MM.1S (cell line): ENCODE results near the gene ZNF726.
"Not testable (repeated sequence)": the region's sequence is repeated elsewhere in the genome, so short reads cannot be mapped to it uniquely, and the experiment has no call there.

Experiments used
- DNase-seq: peaks from one replicate; pipeline ENCODE4 v3.0.0-alpha.2; 2015
- H2AFZ ChIP-seq: fragments of 300-600 bp; sonication (generic); 2 replicates; pipeline ENCODE4 v1.6.0; 2016; ENCODE audit warnings: antibody characterized with exemption, low read length
- H3F3A ChIP-seq: fragments of 300-600 bp; sonication (generic); 2 replicates; pipeline ENCODE4 v1.6.1; 2016; ENCODE audit warnings: mild to moderate bottlenecking, antibody characterized with exemption, low read length, moderate library complexity, mixed read lengths; ENCODE audit not compliant: insufficient read depth
- H3K27ac ChIP-seq: fragments of 300-600 bp; sonication (generic); 2 replicates; pipeline ENCODE4 v1.5.1; 2016; ENCODE audit warnings: mild to moderate bottlenecking, low read length
- H3K27me3 ChIP-seq: fragments of 300-600 bp; sonication (generic); replicated peaks from 2 replicates; pipeline ENCODE4 v1.6.0; 2016; ENCODE audit warnings: low read length; ENCODE audit not compliant: insufficient read depth
- H3K36me3 ChIP-seq: fragments of 300-600 bp; sonication (generic); replicated peaks from 2 replicates; pipeline ENCODE4 v1.6.1; 2016; ENCODE audit warnings: mild to moderate bottlenecking, low read length, mixed read lengths; ENCODE audit not compliant: insufficient read depth
- H3K4me1 ChIP-seq: fragments of 300-600 bp; sonication (generic); 2 replicates; pipeline ENCODE4 v1.6.1; 2016; ENCODE audit warnings: low read length, mixed read lengths
- H3K4me2 ChIP-seq: fragments of 300-600 bp; sonication (generic); 2 replicates; pipeline ENCODE4 v1.6.0; 2016; ENCODE audit warnings: low read depth, low read length
- H3K4me3 ChIP-seq: fragments of 300-600 bp; sonication (generic); 2 replicates; pipeline ENCODE4 v1.5.1; 2016; ENCODE audit warnings: low read length, mixed read lengths
- H3K79me2 ChIP-seq: fragments of 300-600 bp; sonication (generic); 2 replicates; pipeline ENCODE4 v1.6.1; 2016; ENCODE audit warnings: mixed run types, low read length, mixed read lengths
- H3K9ac ChIP-seq: fragments of 300-600 bp; sonication (generic); 2 replicates; pipeline ENCODE4 v1.6.1; 2016; ENCODE audit warnings: low read length, mixed read lengths
- H3K9me2 ChIP-seq: fragments of 300-600 bp; sonication (generic); replicated peaks from 2 replicates; pipeline ENCODE4 v1.6.1; 2016; ENCODE audit warnings: mild to moderate bottlenecking, low read length, mixed read lengths; ENCODE audit not compliant: insufficient read depth
- H3K9me3 ChIP-seq: fragments of 300-600 bp; sonication (generic); replicated peaks from 2 replicates; pipeline ENCODE4 v1.6.1; 2016; ENCODE audit warnings: mild to moderate bottlenecking, low read length, mixed read lengths; ENCODE audit not compliant: insufficient read depth
- H4K20me1 ChIP-seq: fragments of 300-600 bp; sonication (generic); 2 replicates; pipeline ENCODE4 v1.6.1; 2016; ENCODE audit warnings: mild to moderate bottlenecking, low read length, moderate library complexity, mixed read lengths; ENCODE audit not compliant: insufficient read depth
- CTCF ChIP-seq: fragments of 300-600 bp; sonication (generic); IDR thresholded peaks from 2 replicates; pipeline ENCODE4 v1.5.1; 2016; ENCODE audit warnings: antibody characterized with exemption, low read length, mixed read lengths
- EZH2 ChIP-seq: fragments of 300-600 bp; sonication (generic); optimal IDR thresholded peaks from 2 replicates; pipeline ENCODE3; 2017; ENCODE audit warnings: low read depth, mild to moderate bottlenecking, antibody characterized with exemption, low read length, mixed read lengths
- EZH2phosphoT487 ChIP-seq: fragments of 300-600 bp; sonication (generic); IDR thresholded peaks from 2 replicates; pipeline ENCODE4 v1.6.1; 2018; ENCODE audit warnings: antibody characterized with exemption, low read length

The ZNF726 gene

GRCh38 chr19:23974941-23975340 is 60.3 kb downstream of the ZNF726 start:
- Histone ChIP-seq H3K27me3 (no peaks in the 10 kb centered on the region), H4K20me1 (no peaks in the 10 kb centered on the region), H3K79me2 (no peaks in the 10 kb centered on the region), H3K4me2 (no peak overlapping the region), H3K4me1 (no peaks in the 10 kb centered on the region), H3F3A (no peaks in the 10 kb centered on the region), H3K9ac (no peak overlapping the region), H3K4me3 (no peak overlapping the region), H3K27ac (no peak overlapping the region), H3K9me2 (no peaks in the 10 kb centered on the region), H3K36me3 (no peaks in the 10 kb centered on the region), H3K9me3 (no peaks in the 10 kb centered on the region), H2AFZ (no peak overlapping the region)
- DNase-seq = no peak
- TF ChIP-seq EZH2phosphoT487 (no peak), EZH2 (no peak), CTCF (no peak)

GRCh38 chr19:23976631-23977030 is 61.9 kb downstream of the ZNF726 start:
- H3K27ac ChIP-seq, H3K9me3 ChIP-seq, H3K27me3 ChIP-seq, H3K4me1 ChIP-seq, H3K4me2 ChIP-seq, H3K9ac ChIP-seq, DNase-seq, H3F3A ChIP-seq, H3K79me2 ChIP-seq, H2AFZ ChIP-seq, H3K36me3 ChIP-seq, H3K9me2 ChIP-seq, H4K20me1 ChIP-seq, H3K4me3 ChIP-seq: not testable (repeated sequence)

- H3K27ac ChIP-seq, DNase-seq, H3K4me2 ChIP-seq, H3K9ac ChIP-seq, H3K9me2 ChIP-seq, H3F3A ChIP-seq, H3K36me3 ChIP-seq, H3K4me1 ChIP-seq, H3K79me2 ChIP-seq, H3K27me3 ChIP-seq, H3K4me3 ChIP-seq, H3K9me3 ChIP-seq, H2AFZ ChIP-seq, H4K20me1 ChIP-seq: not testable (repeated sequence)
These were observed 62.6 kb downstream of the ZNF726 start for GRCh38 chr19:23977256-23977655.

- H3K27ac ChIP-seq = no peak overlapping the region
- no peaks in the 10 kb centered on the region for H3K4me1 ChIP-seq
- H2AFZ ChIP-seq = no peak overlapping the region
- no peak for DNase-seq
- no peaks in the 10 kb centered on the region for H3K9me3 ChIP-seq
- H3K79me2 ChIP-seq = no peaks in the 10 kb centered on the region
- no peak overlapping the region for H3K9ac ChIP-seq
- H3K4me3 ChIP-seq = no peak overlapping the region
- H3F3A ChIP-seq = no peaks in the 10 kb centered on the region
- no peaks in the 10 kb centered on the region for H3K9me2 ChIP-seq
- H4K20me1 ChIP-seq = no peaks in the 10 kb centered on the region
- H3K27me3 ChIP-seq = no peaks in the 10 kb centered on the region
- TF ChIP-seq EZH2phosphoT487 (no peak), EZH2 (no peak), CTCF (no peak)
- no peaks in the 10 kb centered on the region for H3K36me3 ChIP-seq
- no peak overlapping the region for H3K4me2 ChIP-seq
These were observed 63.4 kb downstream of the ZNF726 start for GRCh38 chr19:23978068-23978467.
